Coronary artery (tissue), 2 donors: ENCODE results near the gene SPTBN5.

Experiments used
- DNase-seq: peaks from one replicate; pipeline ENCODE4 v3.0.0-alpha.2; 2017; ENCODE audit warnings: low spot score
- H3K27ac ChIP-seq, 2 donors: fragments of 200-600 bp; sonication (generic); one replicate each; pipeline ENCODE4 v1.5.1; 2016 to 2019
- H3K4me3 ChIP-seq: fragments of 200-600 bp; sonication (generic); 2 replicates; pipeline ENCODE4 v1.5.1; 2016; ENCODE audit warnings: mild to moderate bottlenecking, moderate library complexity
- CTCF ChIP-seq: fragments of 200-600 bp; sonication (generic); IDR thresholded peaks from one replicate; pipeline ENCODE4 v1.5.1; 2019; ENCODE audit warnings: antibody characterized with exemption

SPTBN5 gene

GRCh38 chr15:41885321-41885720 lies 8.5 kb downstream of the SPTBN5 start:
- Histone ChIP-seq H3K4me3 (no peak overlapping the region), H3K27ac (no peak overlapping the region)
- DNase-seq = no peak
- TF ChIP-seq CTCF = no peak

GRCh38 chr15:41884458-41884857 lies 9.4 kb downstream of the SPTBN5 start:
- Histone ChIP-seq H3K4me3 (no peak overlapping the region), H3K27ac (no peak overlapping the region)
- DNase-seq = no peak
- no peak for TF ChIP-seq CTCF

GRCh38 chr15:41883484-41883825 lies 10.4 kb downstream of the SPTBN5 start:
- DNase-seq = no peak
- TF ChIP-seq CTCF = no peak
- no peak overlapping the region for H3K4me3 ChIP-seq
- H3K27ac ChIP-seq = no peak overlapping the region

GRCh38 chr15:41882689-41883483 lies 11.0 kb downstream of the SPTBN5 start:
- DNase-seq = no peak
- no peak for TF ChIP-seq CTCF
- Histone ChIP-seq H3K4me3 (peak overlapping the region; percentile 59), H3K27ac (no peak overlapping the region)

GRCh38 chr15:41881920-41882688 lies 11.7 kb downstream of the SPTBN5 start:
- DNase-seq = no peak
- TF ChIP-seq CTCF = no peak
- Histone ChIP-seq H3K4me3 (peak overlapping the region; percentile 59), H3K27ac (no peak overlapping the region)

- no peak overlapping the region for H3K27ac ChIP-seq
- peak overlapping the region; percentile 59 for H3K4me3 ChIP-seq
- no peak for DNase-seq
- TF ChIP-seq CTCF = no peak
These were observed 12.3 kb downstream of the SPTBN5 start for GRCh38 chr15:41881550-41881919.

GRCh38 chr15:41881086-41881485 lies 12.8 kb downstream of the SPTBN5 start:
- no peak for DNase-seq
- H3K27ac ChIP-seq = no peak overlapping the region
- no peak for TF ChIP-seq CTCF
- no peak overlapping the region for H3K4me3 ChIP-seq
